H1 (cell line): ENCODE measurements around the gene PLEKHA3.

Source experiments
- CEBPB ChIP-seq: IDR thresholded peaks from 2 replicates; pipeline ENCODE4 v1.6.1; 2012; ENCODE audit warnings: low read depth, low read length
- EGR1 ChIP-seq: IDR thresholded peaks from 2 replicates; pipeline ENCODE4 v1.6.1; 2011; ENCODE audit warnings: low read depth, low read length, borderline replicate concordance
- MAFK ChIP-seq: IDR thresholded peaks from 2 replicates; pipeline ENCODE4 v1.6.1; 2012; ENCODE audit warnings: low read depth, mild to moderate bottlenecking, improper control_type of control experiment, low read length
- POLR2A ChIP-seq, 2 experiments: IDR thresholded peaks; 1 replicate in 1 of 2; 2 replicates in 1 of 2; pipeline ENCODE4 v1.6.1; 2011; ENCODE audit warnings: low read depth in 2 of 2, low read length in 2 of 2, mild to moderate bottlenecking in 2 of 2; ENCODE audit errors: control extremely low read depth in 1 of 2
- POU5F1 ChIP-seq: IDR thresholded peaks from 2 replicates; pipeline ENCODE4 v1.6.1; 2011; ENCODE audit warnings: low read depth, mild to moderate bottlenecking, low read length, moderate library complexity
- RXRA ChIP-seq: IDR thresholded peaks from 2 replicates; pipeline ENCODE4 v1.6.1; 2011; ENCODE audit warnings: low read depth, mild to moderate bottlenecking, low read length, moderate library complexity; ENCODE audit not compliant: insufficient read depth
- SIN3A ChIP-seq, 2 experiments: IDR thresholded peaks in 1 of 2; conservative IDR thresholded peaks in 1 of 2; 2 replicates each; pipeline ENCODE4 v1.6.1; 2011 to 2012; ENCODE audit warnings: low read length in 2 of 2, improper control_type of control experiment in 1 of 2, low read depth in 1 of 2, mild to moderate bottlenecking in 1 of 2
- TCF12 ChIP-seq: IDR thresholded peaks from 2 replicates; pipeline ENCODE4 v1.6.1; 2011; ENCODE audit warnings: low read depth, mild to moderate bottlenecking, low read length

DNA sequence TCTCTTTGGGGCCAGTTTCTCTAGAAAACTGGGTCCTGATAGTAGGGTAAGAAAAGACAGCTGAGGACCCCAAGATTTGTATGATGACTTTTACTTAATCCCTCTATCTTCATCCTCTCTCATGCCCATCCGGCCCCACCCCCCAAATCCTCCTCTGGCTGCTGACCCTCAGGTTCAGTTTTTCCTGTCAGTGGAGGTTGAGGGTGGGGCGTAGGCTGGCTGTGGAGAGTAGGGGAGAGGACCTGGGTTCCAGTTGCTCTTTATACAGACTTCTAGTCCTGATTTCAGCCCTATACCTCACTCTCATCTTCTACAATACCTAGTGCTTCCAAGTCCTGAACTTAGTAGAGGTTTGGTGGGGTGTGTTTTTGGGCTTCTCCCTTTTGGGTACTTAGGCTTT, 28.4 kb downstream of the PLEKHA3 start:
- TF ChIP-seq CEBPB = no peak
- TF ChIP-seq TCF12 = no peak
- no peak for TF ChIP-seq RXRA
- TF ChIP-seq SIN3A (conservative IDR thresholded peaks at IDR 0.05 in 1 of 2, IDR thresholded peaks at IDR 0.05 in 1 of 2; ENCODE audit: low read depth in 1 of 2, low read length in 2 of 2) = no peak
- no peak for TF ChIP-seq POLR2A (IDR thresholded peaks at IDR 0.05; ENCODE audit: control extremely low read depth in 1 of 2, low read depth in 2 of 2, low read length in 2 of 2)
- no peak for TF ChIP-seq POU5F1
- no peak for TF ChIP-seq EGR1
- TF ChIP-seq MAFK = no peak
